Measurements from ENCODE around the gene HECTD4. TPM values are rescaled to one million over a fixed set of nuclear protein-coding genes. Genes with fewer than 3 reads are reported as not detected.
A peak's percentile ranks its signal among the peaks of the same experiment; 100 is the strongest.

Gene HECTD4
- total RNA-seq, 1 experiment from 2014 or later, result 51.3 TPM

DNA sequence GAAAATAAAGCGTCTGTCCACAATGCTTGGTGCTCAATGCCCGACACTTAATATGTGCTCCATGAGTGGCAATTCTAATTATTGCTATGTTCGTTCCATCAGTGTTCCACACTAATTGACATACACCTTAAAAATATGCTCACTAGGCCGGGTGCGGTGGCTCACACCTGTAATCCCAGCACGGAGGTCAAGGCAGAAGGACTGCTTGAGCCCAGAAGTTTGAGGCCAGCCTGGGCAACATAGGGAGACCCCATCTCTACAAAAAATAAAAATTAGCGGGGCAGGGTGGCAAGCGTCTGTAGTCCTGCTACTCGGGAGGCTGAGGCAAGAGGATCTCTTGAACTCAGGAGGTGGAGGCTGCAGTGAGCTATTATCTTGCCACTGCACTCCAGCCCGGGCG, 635 bp upstream of the HECTD4 start:
- TF ChIP-seq TCF7L2 (IDR thresholded peaks at IDR 0.05; ENCODE audit: low read depth, low read length) (no peak), POLR2AphosphoS5 (IDR thresholded peaks at IDR 0.05; ENCODE audit: low read depth, low read length) (no peak), SIN3A (IDR thresholded peaks at IDR 0.05; ENCODE audit: borderline replicate concordance, insufficient read depth, low read depth, low read length) (no peak)
- TF ChIP-seq, protein P1, sequence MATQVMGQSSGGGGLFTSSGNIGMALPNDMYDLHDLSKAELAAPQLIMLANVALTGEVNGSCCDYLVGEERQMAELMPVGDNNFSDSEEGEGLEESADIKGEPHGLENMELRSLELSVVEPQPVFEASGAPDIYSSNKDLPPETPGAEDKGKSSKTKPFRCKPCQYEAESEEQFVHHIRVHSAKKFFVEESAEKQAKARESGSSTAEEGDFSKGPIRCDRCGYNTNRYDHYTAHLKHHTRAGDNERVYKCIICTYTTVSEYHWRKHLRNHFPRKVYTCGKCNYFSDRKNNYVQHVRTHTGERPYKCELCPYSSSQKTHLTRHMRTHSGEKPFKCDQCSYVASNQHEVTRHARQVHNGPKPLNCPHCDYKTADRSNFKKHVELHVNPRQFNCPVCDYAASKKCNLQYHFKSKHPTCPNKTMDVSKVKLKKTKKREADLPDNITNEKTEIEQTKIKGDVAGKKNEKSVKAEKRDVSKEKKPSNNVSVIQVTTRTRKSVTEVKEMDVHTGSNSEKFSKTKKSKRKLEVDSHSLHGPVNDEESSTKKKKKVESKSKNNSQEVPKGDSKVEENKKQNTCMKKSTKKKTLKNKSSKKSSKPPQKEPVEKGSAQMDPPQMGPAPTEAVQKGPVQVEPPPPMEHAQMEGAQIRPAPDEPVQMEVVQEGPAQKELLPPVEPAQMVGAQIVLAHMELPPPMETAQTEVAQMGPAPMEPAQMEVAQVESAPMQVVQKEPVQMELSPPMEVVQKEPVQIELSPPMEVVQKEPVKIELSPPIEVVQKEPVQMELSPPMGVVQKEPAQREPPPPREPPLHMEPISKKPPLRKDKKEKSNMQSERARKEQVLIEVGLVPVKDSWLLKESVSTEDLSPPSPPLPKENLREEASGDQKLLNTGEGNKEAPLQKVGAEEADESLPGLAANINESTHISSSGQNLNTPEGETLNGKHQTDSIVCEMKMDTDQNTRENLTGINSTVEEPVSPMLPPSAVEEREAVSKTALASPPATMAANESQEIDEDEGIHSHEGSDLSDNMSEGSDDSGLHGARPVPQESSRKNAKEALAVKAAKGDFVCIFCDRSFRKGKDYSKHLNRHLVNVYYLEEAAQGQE (IDR thresholded peaks at IDR 0.05; ENCODE audit: insufficient read depth in 1 of 2, low read depth in 2 of 2, low read length in 1 of 2), result no peak
- TF ChIP-seq, protein P2, sequence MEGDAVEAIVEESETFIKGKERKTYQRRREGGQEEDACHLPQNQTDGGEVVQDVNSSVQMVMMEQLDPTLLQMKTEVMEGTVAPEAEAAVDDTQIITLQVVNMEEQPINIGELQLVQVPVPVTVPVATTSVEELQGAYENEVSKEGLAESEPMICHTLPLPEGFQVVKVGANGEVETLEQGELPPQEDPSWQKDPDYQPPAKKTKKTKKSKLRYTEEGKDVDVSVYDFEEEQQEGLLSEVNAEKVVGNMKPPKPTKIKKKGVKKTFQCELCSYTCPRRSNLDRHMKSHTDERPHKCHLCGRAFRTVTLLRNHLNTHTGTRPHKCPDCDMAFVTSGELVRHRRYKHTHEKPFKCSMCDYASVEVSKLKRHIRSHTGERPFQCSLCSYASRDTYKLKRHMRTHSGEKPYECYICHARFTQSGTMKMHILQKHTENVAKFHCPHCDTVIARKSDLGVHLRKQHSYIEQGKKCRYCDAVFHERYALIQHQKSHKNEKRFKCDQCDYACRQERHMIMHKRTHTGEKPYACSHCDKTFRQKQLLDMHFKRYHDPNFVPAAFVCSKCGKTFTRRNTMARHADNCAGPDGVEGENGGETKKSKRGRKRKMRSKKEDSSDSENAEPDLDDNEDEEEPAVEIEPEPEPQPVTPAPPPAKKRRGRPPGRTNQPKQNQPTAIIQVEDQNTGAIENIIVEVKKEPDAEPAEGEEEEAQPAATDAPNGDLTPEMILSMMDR (IDR thresholded peaks at IDR 0.05), result no peak
- ChIA-PET POLR2A (no interaction called here), CTCF (no interaction called here)
- no TSS peak for BruUV-seq (replicated peaks)
- in situ Hi-C loops (cut with HindIII; ENCODE audit: low pct_unique_long_range_greater_than_20kb, low sequenced_read_pairs), result no loop called here
- Histone ChIP-seq H3K9me3 (ENCODE audit: control insufficient read depth, insufficient read depth, low read depth, low read length) (no peaks in the 10 kb centered on the region), H3K4me1 (ENCODE audit: control insufficient read depth, insufficient read depth, low read length) (peaks cover 7% of the 10 kb centered on the region), H3K27ac (ENCODE audit: low read length) (peak overlapping the region; percentile 93), H3K36me3 (ENCODE audit: control insufficient read depth, insufficient read depth, low read length) (no peaks in the 10 kb centered on the region; the same call in 1 of the 2 replicates), H3K4me3 (ENCODE audit: low read depth in 2 of 2, low read length in 2 of 2) (peak overlapping the region; percentile 68 to 83), H3K27me3 (ENCODE audit: control insufficient read depth, insufficient read depth, low read length) (no peaks in the 10 kb centered on the region)
- DNase-seq (ENCODE audit: low read depth, low spot score) (no peak), ATAC-seq (no peak)
- intact Hi-C loops (cut with micrococcal nuclease; ENCODE audit: unreplicated experiment), result no loop called here

DNA sequence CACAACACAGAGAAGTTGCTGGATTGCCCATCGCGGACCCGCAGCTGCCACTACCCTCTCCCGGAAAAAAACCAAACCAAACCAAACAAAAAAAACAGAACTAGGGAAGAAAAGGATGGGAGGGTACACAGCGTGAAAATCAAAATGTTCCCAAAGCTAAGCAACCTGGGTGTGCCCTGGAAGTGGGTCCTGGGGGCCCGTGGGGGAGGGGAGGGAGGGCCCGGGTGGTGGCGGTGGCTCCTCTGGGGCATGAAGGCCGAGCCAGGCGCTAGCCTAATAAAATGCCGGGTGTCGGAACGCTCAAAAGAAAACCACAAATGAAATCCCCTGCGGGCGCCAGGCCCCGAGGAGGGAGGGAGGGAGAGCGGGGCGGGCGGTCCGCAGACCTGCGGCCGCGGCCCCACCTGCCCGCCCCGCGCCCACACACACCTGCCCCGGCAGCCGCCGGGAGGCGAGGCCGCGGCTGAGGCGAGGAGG, 787 bp downstream of the HECTD4 start:
- peak overlapping the region; percentile 78 to 83 for H3K4me3 ChIP-seq (ENCODE audit: low read depth in 2 of 2, low read length in 2 of 2)
- peak overlapping the region; percentile 81 for H3K27ac ChIP-seq (ENCODE audit: low read length)
- no peaks in the 10 kb centered on the region for H3K27me3 ChIP-seq (ENCODE audit: control insufficient read depth, insufficient read depth, low read length)
- ChIA-PET CTCF (no interaction called here), POLR2A (no interaction called here)
- BruUV-seq (replicated peaks), result no TSS peak
- no peaks in the 10 kb centered on the region for H3K9me3 ChIP-seq (ENCODE audit: control insufficient read depth, insufficient read depth, low read depth, low read length)
- intact Hi-C loops (cut with micrococcal nuclease; ENCODE audit: unreplicated experiment) (no loop called here), in situ Hi-C loops (cut with HindIII; ENCODE audit: low pct_unique_long_range_greater_than_20kb, low sequenced_read_pairs) (no loop called here)
- peak; percentile 48 for ATAC-seq
- H3K4me1 ChIP-seq (ENCODE audit: control insufficient read depth, insufficient read depth, low read length), result peaks cover 7% of the 10 kb centered on the region
- no peaks in the 10 kb centered on the region; the same call in 1 of the 2 replicates for H3K36me3 ChIP-seq (ENCODE audit: control insufficient read depth, insufficient read depth, low read length)
- no peak for DNase-seq (ENCODE audit: low read depth, low spot score)
- TF ChIP-seq, protein P1 (IDR thresholded peaks at IDR 0.05; ENCODE audit: insufficient read depth in 1 of 2, low read depth in 2 of 2, low read length in 1 of 2), result no peak
- TF ChIP-seq SIN3A (IDR thresholded peaks at IDR 0.05; ENCODE audit: borderline replicate concordance, insufficient read depth, low read depth, low read length), result 0 out of 2 replicates have a peak, but pooled peaks have one; percentile 26

Data from Panc1 (cell line).